Esophagus muscularis mucosa (tissue), 4 donors: ENCODE measurements around the gene PHGDH. TPM values are rescaled to one million over a fixed set of nuclear protein-coding genes. Genes with fewer than 3 reads are reported as not detected.

Source experiments
- DNase-seq: peaks from one replicate; pipeline ENCODE4 v3.0.0-alpha.2; 2017; ENCODE audit errors: extremely low spot score
- H3K27ac ChIP-seq, 4 donors: fragments of 200-600 bp; sonication (generic); replicated peaks in 1 of 4; 1 replicate in 3 of 4; 2 replicates in 1 of 4; pipeline ENCODE4 v1.5.1; 2016 to 2019; ENCODE audit warnings: mild to moderate bottlenecking in 1 of 4
- H3K27me3 ChIP-seq, 4 donors: fragments of 200-600 bp; sonication (generic); one replicate each; pipeline versions ENCODE4 v1.5.1 to v1.6.0; 2016 to 2019
- H3K36me3 ChIP-seq, 4 donors: fragments of 200-600 bp; sonication (generic); one replicate each; pipeline ENCODE4 v1.5.1; 2016 to 2019
- H3K4me1 ChIP-seq, 4 donors: fragments of 200-600 bp; sonication (generic); one replicate each; pipeline ENCODE4 v1.5.1; 2016 to 2019
- H3K4me3 ChIP-seq, 4 donors: fragments of 200-600 bp; sonication (generic); 1 replicate in 2 of 4; 2 replicates in 2 of 4; pipeline ENCODE4 v1.5.1; 2016 to 2019; ENCODE audit warnings: mild to moderate bottlenecking in 4 of 4, moderate library complexity in 1 of 4
- H3K9me3 ChIP-seq, 4 donors: fragments of 200-600 bp; sonication (generic); 1 replicate in 3 of 4; 2 replicates in 1 of 4; pipeline ENCODE4 v1.5.1; 2016 to 2019
- CTCF ChIP-seq, 3 experiments: fragments of 200-600 bp in 2 of 3; fragments of 450-650 bp in 1 of 3; sonication (generic) in 2 of 3; IDR thresholded peaks; one replicate each; pipeline ENCODE4 v1.5.1; 2017 to 2019; ENCODE audit warnings: antibody characterized with exemption in 3 of 3, mild to moderate bottlenecking in 2 of 3, moderate library complexity in 1 of 3
- EP300 ChIP-seq: sonication (generic); formaldehyde crosslinking; IDR thresholded peaks from one replicate; pipeline ENCODE4 v1.6.1; 2017; ENCODE audit warnings: antibody characterized with exemption
- POLR2A ChIP-seq: fragments of 450-650 bp; IDR thresholded peaks from one replicate; pipeline ENCODE4 v1.6.1; 2017; ENCODE audit warnings: antibody characterized with exemption, moderate library complexity, mild to moderate bottlenecking, low read depth
- POLR2AphosphoS5 ChIP-seq, 2 donors: sonication (generic); formaldehyde crosslinking; IDR thresholded peaks; one replicate each; pipeline ENCODE4 v1.6.1; 2017; ENCODE audit warnings: antibody characterized with exemption in 2 of 2
- WGBS: methylation state at CpG from one replicate; pipeline ENCODE4 v1.1.5; 2018; 5-methylcytosine and 5-hydroxymethylcytosine counted together
- intact Hi-C: fragments of 100-400 bp; cut with DNase I; formaldehyde crosslinking; loops from one replicate; pipeline ENCODE4 v1.15.1; 2023
- total RNA-seq, 4 donors: library from RNA; depleted of rRNA; stranded (reverse); fragments of >200 nt; gene quantifications; one replicate each; pipeline versions ENCODE4 v1.1.0 to v1.2.1, GENCODE V29; 2016

The PHGDH gene
- total RNA-seq, 4 donors from 2014 or later, result 20.3 to 42.7 (median 21.9) TPM

GRCh38 chr1:119740896-119741780 lies 29.4 kb downstream of the PHGDH start:
- Histone ChIP-seq H3K4me1 (peaks cover 17 to 48% (median 34%) of the 10 kb centered on the region in 4 donors), H3K36me3 (peaks cover 0 to 21% (median 10%) of the 10 kb centered on the region in 4 donors), H3K9me3 (no peaks in the 10 kb centered on the region), H3K27me3 (no peaks in the 10 kb centered on the region), H3K27ac (peak overlapping the region; percentile 66 to 80 (median 75)), H3K4me3 (no peak overlapping the region)
- TF ChIP-seq CTCF (IDR thresholded peaks at IDR 0.05) (no peak), EP300 (no peak), POLR2AphosphoS5 (IDR thresholded peaks at IDR 0.05) (no peak), POLR2A (no peak)
- WGBS, result 90% methylated on average over 10 of the region's 13 CpGs
- intact Hi-C loops, result loop anchor here (5.0 kb wide), 1 partner anchor 131 kb away; no protein-coding TSS in a partner anchor
- DNase-seq, result no peak

GRCh38 chr1:119742202-119742601 lies 30.5 kb downstream of the PHGDH start:
- Histone ChIP-seq H3K9me3 (no peaks in the 10 kb centered on the region), H3K27me3 (no peaks in the 10 kb centered on the region), H3K27ac (peak overlapping the region; percentile 66 to 80 (median 75)), H3K4me1 (peaks cover 13 to 47% (median 34%) of the 10 kb centered on the region in 4 donors), H3K36me3 (peaks cover 0 to 13% (median 4%) of the 10 kb centered on the region in 4 donors), H3K4me3 (no peak overlapping the region)
- intact Hi-C loops, result loop anchor here (5.0 kb wide), 1 partner anchor 130 kb away; no protein-coding TSS in a partner anchor
- TF ChIP-seq POLR2AphosphoS5 (IDR thresholded peaks at IDR 0.05) (peak in 1 of 2 donors; percentile 68), CTCF (IDR thresholded peaks at IDR 0.05) (no peak), POLR2A (no peak)
- DNase-seq, result no peak
- WGBS, result 81% methylated on average over 2 of the region's 7 CpGs

GRCh38 chr1:119742677-119743076 lies 30.9 kb downstream of the PHGDH start:
- peaks cover 0 to 8% (median 3%) of the 10 kb centered on the region in 4 donors for H3K36me3 ChIP-seq
- WGBS, result 74% methylated on average over 6 of the region's 7 CpGs
- peak overlapping the region; percentile 66 to 80 (median 75) for H3K27ac ChIP-seq
- no peak overlapping the region for H3K4me3 ChIP-seq
- H3K27me3 ChIP-seq, result no peaks in the 10 kb centered on the region
- peaks cover 11 to 47% (median 38%) of the 10 kb centered on the region in 4 donors for H3K4me1 ChIP-seq
- DNase-seq, result no peak
- TF ChIP-seq CTCF (IDR thresholded peaks at IDR 0.05) (no peak), EP300 (no peak), POLR2A (no peak), POLR2AphosphoS5 (IDR thresholded peaks at IDR 0.05) (no peak)
- no peaks in the 10 kb centered on the region for H3K9me3 ChIP-seq
- intact Hi-C loops, result loop anchor here (5.0 kb wide), 1 partner anchor 130 kb away; no protein-coding TSS in a partner anchor

GRCh38 chr1:119743308-119743707 lies 31.6 kb downstream of the PHGDH start:
- Histone ChIP-seq H3K27ac (peak overlapping the region in 3 of 4 donors; percentile 66 to 80 (median 79)), H3K4me3 (no peak overlapping the region), H3K4me1 (peaks cover 11 to 51% (median 40%) of the 10 kb centered on the region in 4 donors), H3K9me3 (no peaks in the 10 kb centered on the region), H3K27me3 (no peaks in the 10 kb centered on the region), H3K36me3 (peaks cover 0 to 5% (median under 1%) of the 10 kb centered on the region in 4 donors)
- intact Hi-C loops, result loop anchor here (5.0 kb wide), 1 partner anchor 129 kb away; no protein-coding TSS in a partner anchor
- DNase-seq, result no peak
- no peak for TF ChIP-seq POLR2A
- no peak for TF ChIP-seq EP300
- WGBS, result no CpG with 5 or more reads among the region's 3 CpGs
